ENCODE measurements around the gene GARIN5A.

GARIN5A gene

GRCh38 chr19:50486823-50487515 is 10.3 kb upstream of the GARIN5A start:
- peaks cover 42 to 76% (median 66%) of the 10 kb centered on the region in 10 experiments for H3K4me1 ChIP-seq
- peak overlapping the region in 5 of 10 experiments; percentile 22 to 40 (median 29); a peak in 4 of 20 replicates for H3K4me3 ChIP-seq
- peak overlapping the region in 10 of 11 experiments; percentile 17 to 78 (median 62); a peak in 13 of 22 replicates for H3K9ac ChIP-seq
- peaks cover 11 to 19% (median 15%) of the 10 kb centered on the region in 11 experiments; a peak in 20 of 22 replicates for H3K9me3 ChIP-seq (replicated peaks in 1 of 11)
- H3K36me3 ChIP-seq: no peaks in the 10 kb centered on the region
- no peak for TF ChIP-seq Cebpa-rat (IDR thresholded peaks at IDR 0.05)
- peak overlapping the region; percentile 56 to 87 (median 80); a peak in 21 of 22 replicates for H3K27ac ChIP-seq
- peaks cover 0 to 2% (median 0%) of the 10 kb centered on the region in 11 experiments; a peak in 2 of 22 replicates for H3K27me3 ChIP-seq
- H4K20me1 ChIP-seq: no peaks in the 10 kb centered on the region
- H3K4me2 ChIP-seq: peak overlapping the region; percentile 65 to 93 (median 84)

- no peak for TF ChIP-seq Cebpa-rat (IDR thresholded peaks at IDR 0.05)
- peaks cover 11 to 19% (median 15%) of the 10 kb centered on the region in 11 experiments; a peak in 20 of 22 replicates for H3K9me3 ChIP-seq (replicated peaks in 1 of 11)
- no peak overlapping the region for H3K4me3 ChIP-seq
- no peaks in the 10 kb centered on the region for H4K20me1 ChIP-seq
- H3K4me2 ChIP-seq: peak overlapping the region; percentile 2 to 93 (median 58); a peak in 19 of 22 replicates
- H3K27me3 ChIP-seq: no peaks in the 10 kb centered on the region
- H3K9ac ChIP-seq: no peak overlapping the region
- peaks cover 39 to 74% (median 57%) of the 10 kb centered on the region in 10 experiments for H3K4me1 ChIP-seq
- no peak overlapping the region for H3K27ac ChIP-seq
- no peaks in the 10 kb centered on the region for H3K36me3 ChIP-seq
Measured at GRCh38 chr19:50485284-50485955, 8.8 kb upstream of the GARIN5A start.

- Histone ChIP-seq H3K36me3 (no peaks in the 10 kb centered on the region), H3K27ac (no peak overlapping the region)
Measured at GRCh38 chr19:50482916-50483315, 6.3 kb upstream of the GARIN5A start.

GRCh38 chr19:50482271-50482855 is 5.7 kb upstream of the GARIN5A start:
- peaks cover 11 to 17% (median 13%) of the 10 kb centered on the region in 11 experiments; a peak in 20 of 22 replicates for H3K9me3 ChIP-seq (replicated peaks in 1 of 11)
- H3K4me3 ChIP-seq: no peak overlapping the region
- TF ChIP-seq Cebpa-rat (IDR thresholded peaks at IDR 0.05): no peak
- H3K4me1 ChIP-seq: peaks cover 14 to 59% (median 42%) of the 10 kb centered on the region in 10 experiments
- no peaks in the 10 kb centered on the region; a peak in 2 of 22 replicates for H4K20me1 ChIP-seq
- no peak overlapping the region for H3K4me2 ChIP-seq
- H3K36me3 ChIP-seq: no peaks in the 10 kb centered on the region
- no peak overlapping the region for H3K9ac ChIP-seq
- H3K27me3 ChIP-seq: peaks cover 7 to 13% (median 12%) of the 10 kb centered on the region in 11 experiments
- no peak overlapping the region for H3K27ac ChIP-seq

More at GRCh38 chr19:50482916-50483315, 6.3 kb upstream of the GARIN5A start:
- Histone ChIP-seq H3K27me3 (peaks cover 2 to 8% (median 6%) of the 10 kb centered on the region in 11 experiments; a peak in 21 of 22 replicates), H3K4me2 (no peak overlapping the region), H3K9ac (no peak overlapping the region), H3K4me3 (no peak overlapping the region), H3K9me3 (replicated peaks in 1 of 11) (peaks cover 11 to 19% (median 15%) of the 10 kb centered on the region in 11 experiments; a peak in 20 of 22 replicates), H4K20me1 (no peaks in the 10 kb centered on the region; a peak in 2 of 22 replicates), H3K4me1 (peaks cover 20 to 65% (median 48%) of the 10 kb centered on the region in 10 experiments)
- TF ChIP-seq Cebpa-rat (IDR thresholded peaks at IDR 0.05): no peak

GRCh38 chr19:50481351-50482149 is 4.9 kb upstream of the GARIN5A start:
- peaks cover 8 to 52% (median 38%) of the 10 kb centered on the region in 10 experiments; a peak in 19 of 20 replicates for H3K4me1 ChIP-seq
- H4K20me1 ChIP-seq: no peaks in the 10 kb centered on the region; a peak in 2 of 22 replicates
- H3K27me3 ChIP-seq: peaks cover 15 to 21% (median 20%) of the 10 kb centered on the region in 11 experiments
- H3K27ac ChIP-seq: peak overlapping the region in 6 of 11 experiments; percentile 19 to 49 (median 34); a peak in 7 of 22 replicates
- H3K9ac ChIP-seq: peak overlapping the region in 8 of 11 experiments; percentile 11 to 65 (median 43); a peak in 10 of 22 replicates
- no peak overlapping the region for H3K4me3 ChIP-seq
- H3K9me3 ChIP-seq (replicated peaks in 1 of 11): peaks cover 4 to 9% (median 5%) of the 10 kb centered on the region in 11 experiments; a peak in 19 of 22 replicates
- no peak for TF ChIP-seq Cebpa-rat (IDR thresholded peaks at IDR 0.05)
- peak overlapping the region in 7 of 11 experiments; percentile 19 to 44 (median 26); a peak in 11 of 22 replicates for H3K4me2 ChIP-seq
- H3K36me3 ChIP-seq: no peaks in the 10 kb centered on the region

GRCh38 chr19:50480281-50481111 is 3.8 kb upstream of the GARIN5A start:
- Histone ChIP-seq H3K9me3 (replicated peaks in 1 of 11) (no peaks in the 10 kb centered on the region), H3K4me1 (peaks cover 0 to 47% (median 34%) of the 10 kb centered on the region in 10 experiments; a peak in 19 of 20 replicates), H3K27ac (peak overlapping the region in 5 of 11 experiments; percentile 22 to 49 (median 42); a peak in 4 of 22 replicates), H3K36me3 (no peaks in the 10 kb centered on the region), H3K4me3 (no peak overlapping the region), H3K4me2 (peak overlapping the region in 4 of 11 experiments; percentile 19 to 44 (median 22); a peak in 3 of 22 replicates), H3K9ac (peak overlapping the region in 4 of 11 experiments; percentile 37 to 55 (median 43); a peak in 5 of 22 replicates), H4K20me1 (no peaks in the 10 kb centered on the region; a peak in 2 of 22 replicates), H3K27me3 (peaks cover 25 to 32% (median 30%) of the 10 kb centered on the region in 11 experiments)
- TF ChIP-seq Cebpa-rat (IDR thresholded peaks at IDR 0.05): no peak

- no peaks in the 10 kb centered on the region for H3K36me3 ChIP-seq
Measured at GRCh38 chr19:50479761-50480251, 3.2 kb upstream of the GARIN5A start.

More at GRCh38 chr19:50479761-50480251, 3.2 kb upstream of the GARIN5A start:
- Histone ChIP-seq H4K20me1 (no peaks in the 10 kb centered on the region; a peak in 2 of 22 replicates), H3K9ac (peak overlapping the region in 2 of 11 experiments; percentile 35 to 37; a peak in 1 of 22 replicates), H3K9me3 (replicated peaks in 1 of 11) (no peaks in the 10 kb centered on the region), H3K4me2 (peak overlapping the region in 5 of 11 experiments; percentile 1 to 35 (median 15); a peak in 5 of 22 replicates), H3K4me1 (peaks cover 0 to 40% (median 28%) of the 10 kb centered on the region in 10 experiments; a peak in 17 of 20 replicates), H3K27ac (peak overlapping the region in 1 of 11 experiments; percentile 42; a peak in 1 of 22 replicates), H3K27me3 (peaks cover 25 to 39% (median 36%) of the 10 kb centered on the region in 11 experiments), H3K4me3 (no peak overlapping the region)
- TF ChIP-seq Cebpa-rat (IDR thresholded peaks at IDR 0.05): no peak

Measured in BLaER1 treated with 17β-estradiol and CSF1 and Interleukin-3, amounts not matched to agents 10 nM and 100 nM (cell line).